T-helper 9 cell (primary cell): ENCODE measurements around the gene PPIP5K1.

Source experiments
- DNase-seq: peaks from one replicate; pipeline ENCODE4 v3.0.0-alpha.2; 2020

PPIP5K1 gene

GRCh38 chr15:43484455-43484854, 105.6 kb downstream of the PPIP5K1 start:
- no peak for DNase-seq
